HG02759 (cell line): ENCODE data around the gene PRTN3.

ENCODE experiments used
- ATAC-seq: cut with Tn5 transposase; IDR thresholded peaks from one replicate; pipeline ENCODE4 v1.9.1; 2021; ENCODE audit warnings: mild to moderate bottlenecking, moderate library complexity; ENCODE audit not compliant: unreplicated experiment

PRTN3 gene

GRCh38 chr19:896999-897398 lies 56.2 kb downstream of the PRTN3 start:
- no peak for ATAC-seq

GRCh38 chr19:897442-898039 lies 56.7 kb downstream of the PRTN3 start:
- ATAC-seq, result no peak
